ENCODE results near the gene YIPF6. TPM values are rescaled to one million over a fixed set of nuclear protein-coding genes. Genes with fewer than 3 reads are reported as not detected.

The YIPF6 gene
- total and polyA plus RNA-seq, 2 of the 13 experiments (the other 11 are each of a cell fraction or from before 2014, with no cell fraction given) = 37.8 to 43.6 TPM

- TF ChIP-seq PRDM10 (CRISPR knock-in tag; IDR thresholded peaks at IDR 0.05; ENCODE audit: low read depth) = no peak
- no peak for TF ChIP-seq ZNF800 (CRISPR knock-in tag; IDR thresholded peaks at IDR 0.05)
- TF ChIP-seq RELA (CRISPR knock-in tag; IDR thresholded peaks at IDR 0.05) = no peak
- no peak for TF ChIP-seq KLF11 (CRISPR knock-in tag; IDR thresholded peaks at IDR 0.05)
- TF ChIP-seq ZFP41 (CRISPR knock-in tag; IDR thresholded peaks at IDR 0.05; ENCODE audit: borderline replicate concordance) = no peak
- no peak for TF ChIP-seq NFIB (CRISPR knock-in tag; IDR thresholded peaks at IDR 0.05; ENCODE audit: borderline replicate concordance)
- no peak for TF ChIP-seq MTA1 (CRISPR knock-in tag; IDR thresholded peaks at IDR 0.05; ENCODE audit: borderline replicate concordance)
- no peak for TF ChIP-seq SOX6 (IDR thresholded peaks at IDR 0.05)
- peak; percentile 48 for TF ChIP-seq SOX6 (CRISPR knock-in tag; IDR thresholded peaks at IDR 0.05)
- TF ChIP-seq ZNF460 (CRISPR knock-in tag; IDR thresholded peaks at IDR 0.05; ENCODE audit: borderline replicate concordance) = no peak
- TF ChIP-seq JUN (CRISPR knock-in tag; IDR thresholded peaks at IDR 0.05) = no peak
- no peak for TF ChIP-seq ETV5 (CRISPR knock-in tag; IDR thresholded peaks at IDR 0.05; ENCODE audit: borderline replicate concordance)
- TF ChIP-seq RFXAP (CRISPR knock-in tag; IDR thresholded peaks at IDR 0.05; ENCODE audit: borderline replicate concordance) = no peak
- no peak for TF ChIP-seq ZNF335 (CRISPR knock-in tag; IDR thresholded peaks at IDR 0.05)
- TF ChIP-seq THYN1 (CRISPR knock-in tag; IDR thresholded peaks at IDR 0.05; ENCODE audit: borderline replicate concordance, low read depth) = no peak
Measured at GRCh38 chrX:68454476-68455150, 44.2 kb upstream of the YIPF6 start (continued).

Measured in HepG2 (cell line).